Transverse colon (tissue), 4 donors: ENCODE results near the gene PTBP3.

Experiments
- POLR2A ChIP-seq: fragments of 450-650 bp; IDR thresholded peaks from one replicate; pipeline ENCODE4 v1.6.1; 2016; ENCODE audit warnings: antibody characterized with exemption, mild to moderate bottlenecking, moderate library complexity
- POLR2AphosphoS5 ChIP-seq, 3 donors: sonication (generic); formaldehyde crosslinking; IDR thresholded peaks; one replicate each; pipeline ENCODE4 v1.6.1; 2016; ENCODE audit warnings: antibody characterized with exemption in 3 of 3
- TF ChIP-seq, protein P1 (sequence below), 5 experiments: fragments of 200-600 bp in 3 of 5; fragments of 450-650 bp in 2 of 5; sonication (generic) in 3 of 5; IDR thresholded peaks; 1 replicate in 2 of 5; 2 replicates in 3 of 5; pipeline ENCODE4 v1.5.1; 2016 to 2017; ENCODE audit warnings: antibody characterized with exemption in 5 of 5, inconsistent platforms in 3 of 5, mild to moderate bottlenecking in 2 of 5, moderate library complexity in 1 of 5

DNA sequence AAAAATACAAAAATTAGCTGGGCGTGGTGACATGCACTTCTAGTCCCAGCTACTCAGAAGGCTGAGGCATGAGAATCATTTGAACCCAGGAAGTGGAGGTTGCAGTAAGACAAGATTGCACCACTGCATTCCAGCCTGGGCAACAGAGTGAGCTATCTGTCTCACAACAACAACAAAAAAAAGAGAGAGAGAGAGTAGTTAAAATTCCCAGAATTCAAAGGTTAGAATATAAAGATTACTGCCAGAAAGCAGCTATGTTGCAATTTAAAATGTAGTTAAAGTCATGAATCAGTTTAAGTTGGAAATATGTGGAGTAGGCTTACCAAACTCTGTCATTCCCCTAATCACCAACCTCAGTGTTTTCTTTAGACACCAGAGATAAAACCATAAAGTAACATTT lies 99.7 kb downstream of the PTBP3 start:
- TF ChIP-seq POLR2A (no peak), POLR2AphosphoS5 (IDR thresholded peaks at IDR 0.05) (no peak)
- TF ChIP-seq, protein P1, sequence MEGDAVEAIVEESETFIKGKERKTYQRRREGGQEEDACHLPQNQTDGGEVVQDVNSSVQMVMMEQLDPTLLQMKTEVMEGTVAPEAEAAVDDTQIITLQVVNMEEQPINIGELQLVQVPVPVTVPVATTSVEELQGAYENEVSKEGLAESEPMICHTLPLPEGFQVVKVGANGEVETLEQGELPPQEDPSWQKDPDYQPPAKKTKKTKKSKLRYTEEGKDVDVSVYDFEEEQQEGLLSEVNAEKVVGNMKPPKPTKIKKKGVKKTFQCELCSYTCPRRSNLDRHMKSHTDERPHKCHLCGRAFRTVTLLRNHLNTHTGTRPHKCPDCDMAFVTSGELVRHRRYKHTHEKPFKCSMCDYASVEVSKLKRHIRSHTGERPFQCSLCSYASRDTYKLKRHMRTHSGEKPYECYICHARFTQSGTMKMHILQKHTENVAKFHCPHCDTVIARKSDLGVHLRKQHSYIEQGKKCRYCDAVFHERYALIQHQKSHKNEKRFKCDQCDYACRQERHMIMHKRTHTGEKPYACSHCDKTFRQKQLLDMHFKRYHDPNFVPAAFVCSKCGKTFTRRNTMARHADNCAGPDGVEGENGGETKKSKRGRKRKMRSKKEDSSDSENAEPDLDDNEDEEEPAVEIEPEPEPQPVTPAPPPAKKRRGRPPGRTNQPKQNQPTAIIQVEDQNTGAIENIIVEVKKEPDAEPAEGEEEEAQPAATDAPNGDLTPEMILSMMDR (IDR thresholded peaks at IDR 0.05): no peak
